CD4-positive, alpha-beta T cell treated with Interleukin-17A for 1 hour (primary cell): ENCODE data around the gene SNAP47.

Experiments
- DNase-seq: peaks from one replicate; pipeline ENCODE4 v3.0.0-alpha.2; 2020

The SNAP47 gene

DNA sequence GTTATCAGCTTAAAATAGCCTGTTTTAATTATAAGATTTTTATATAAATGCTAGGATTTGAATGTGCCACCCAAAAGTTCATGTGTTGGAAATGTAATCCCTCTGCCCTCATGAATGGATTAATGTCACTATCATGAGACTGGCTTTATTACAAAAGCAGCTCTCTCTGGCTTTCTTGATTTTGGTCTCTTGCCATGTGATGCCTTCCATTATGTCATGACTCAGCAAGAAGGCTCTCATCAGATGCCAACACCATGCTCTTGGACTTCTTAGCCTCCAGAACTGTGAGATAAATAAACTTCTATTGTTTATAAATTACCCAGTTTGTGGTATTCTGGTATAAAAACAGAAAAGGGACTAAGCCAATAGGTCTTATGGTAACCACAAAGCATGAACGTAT, 73.3 kb downstream of the SNAP47 start:
- DNase-seq, result no peak

DNA sequence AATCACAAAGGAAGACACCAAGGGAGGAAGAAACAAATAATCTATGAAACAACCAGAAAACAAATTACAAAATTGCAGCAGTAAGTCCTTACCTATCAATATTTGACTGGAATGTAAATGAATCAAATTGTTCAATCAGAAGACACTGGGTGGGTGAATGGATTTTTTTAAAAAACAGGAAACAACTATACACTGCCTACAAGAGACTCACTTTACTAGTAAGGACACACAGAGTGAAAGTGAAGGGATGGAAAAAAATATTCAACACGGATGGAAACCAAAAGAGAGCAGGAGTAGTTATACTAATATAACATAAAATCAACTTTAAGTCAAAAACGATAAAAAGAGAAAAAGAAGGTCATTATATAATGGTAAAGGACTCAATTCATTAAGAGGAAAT, 73.8 kb downstream of the SNAP47 start:
- DNase-seq, result no peak

DNA sequence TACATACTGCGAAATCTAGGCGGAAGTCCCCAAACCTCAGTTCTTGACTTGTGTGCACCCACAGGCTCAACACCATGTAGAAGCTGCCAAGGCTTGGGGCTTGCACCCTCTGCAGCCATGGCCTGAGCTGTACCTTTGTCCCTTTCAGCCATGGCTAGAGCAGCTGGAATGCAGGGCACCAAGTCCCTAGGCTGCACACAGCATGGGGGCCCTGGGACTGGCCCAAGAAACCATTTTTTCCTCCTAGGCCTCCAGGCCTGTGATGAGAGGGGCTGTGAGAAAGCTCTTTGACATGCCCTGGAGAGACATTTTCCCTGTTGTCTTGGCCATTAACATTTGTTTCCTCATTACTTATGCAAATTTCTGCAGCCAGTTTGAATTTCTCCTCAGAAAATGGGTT, 78.7 kb downstream of the SNAP47 start:
- no peak for DNase-seq

DNA sequence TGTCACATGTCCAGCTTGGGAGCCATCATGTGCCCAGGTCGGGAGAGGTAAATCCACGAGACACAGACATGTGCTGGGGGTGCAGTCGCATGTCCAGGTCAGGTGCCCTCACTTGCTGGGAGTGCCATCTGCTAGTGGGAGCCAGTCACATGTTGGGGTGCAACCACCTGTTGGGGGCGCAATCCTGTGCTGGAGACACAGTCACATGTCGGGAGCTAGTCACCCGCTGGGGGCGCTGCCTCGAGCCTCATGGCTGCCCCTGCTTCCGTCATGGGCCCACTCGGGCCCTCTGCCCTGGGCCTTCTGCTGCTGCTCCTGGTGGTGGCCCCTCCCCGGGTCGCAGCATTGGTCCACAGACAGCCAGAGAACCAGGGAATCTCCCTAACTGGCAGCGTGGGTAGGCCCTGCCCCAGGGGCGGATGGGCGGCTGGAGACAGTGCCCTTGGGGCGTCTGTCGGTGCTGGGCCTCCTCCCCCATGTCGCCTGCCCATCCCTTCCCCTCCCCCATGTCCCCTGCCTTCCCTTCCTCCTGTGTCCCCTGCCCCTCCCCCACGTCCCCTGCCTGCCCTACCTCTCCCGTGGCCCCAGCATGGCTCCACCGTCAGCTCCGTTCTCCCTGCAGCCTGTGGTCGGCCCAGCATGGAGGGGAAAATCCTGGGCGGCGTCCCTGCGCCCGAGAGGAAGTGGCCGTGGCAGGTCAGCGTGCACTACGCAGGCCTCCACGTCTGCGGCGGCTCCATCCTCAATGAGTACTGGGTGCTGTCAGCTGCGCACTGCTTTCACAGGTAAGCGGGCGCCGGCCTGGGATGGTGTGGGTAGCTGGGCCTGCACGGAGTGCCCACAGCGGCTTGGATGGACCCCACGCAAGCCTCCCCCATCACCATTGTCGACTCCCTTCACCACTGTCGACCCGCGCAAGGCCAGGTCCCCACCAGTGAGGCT, 80.5 kb downstream of the SNAP47 start, which contains the start of gene PRSS38:
Gene PRSS38, plus strand, starts transcription at position 208 of the 942 bp plus-strand sequence. Its CDS starts 42 bp downstream, at position 250.
- DNase-seq, result no peak

DNA sequence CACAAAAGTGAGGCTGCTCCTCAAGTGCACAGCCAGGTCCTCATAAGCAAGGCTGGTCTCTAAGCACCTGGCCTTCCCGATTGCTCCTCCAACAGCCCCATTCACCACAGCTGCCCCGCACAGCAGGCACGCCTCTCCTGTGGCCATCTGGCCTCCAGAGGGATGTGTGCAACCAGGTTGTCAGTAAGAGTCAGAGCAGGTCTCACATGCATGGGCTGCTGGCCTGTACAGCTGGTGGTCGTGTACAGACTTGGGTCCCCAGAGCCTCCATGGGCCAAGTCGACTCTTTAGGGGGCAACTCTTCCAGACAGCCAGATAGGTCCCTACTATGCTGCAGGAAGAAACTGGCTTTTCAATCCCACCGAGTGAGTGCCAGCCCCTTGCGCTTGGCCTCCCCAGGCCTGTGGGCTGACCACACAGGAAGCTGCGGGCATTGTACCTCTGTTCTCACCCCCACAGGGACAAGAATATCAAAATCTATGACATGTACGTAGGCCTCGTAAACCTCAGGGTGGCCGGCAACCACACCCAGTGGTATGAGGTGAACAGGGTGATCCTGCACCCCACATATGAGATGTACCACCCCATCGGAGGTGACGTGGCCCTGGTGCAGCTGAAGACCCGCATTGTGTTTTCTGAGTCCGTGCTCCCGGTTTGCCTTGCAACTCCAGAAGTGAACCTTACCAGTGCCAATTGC, 81.7 kb downstream of the SNAP47 start:
- peak; percentile 20 for DNase-seq

DNA sequence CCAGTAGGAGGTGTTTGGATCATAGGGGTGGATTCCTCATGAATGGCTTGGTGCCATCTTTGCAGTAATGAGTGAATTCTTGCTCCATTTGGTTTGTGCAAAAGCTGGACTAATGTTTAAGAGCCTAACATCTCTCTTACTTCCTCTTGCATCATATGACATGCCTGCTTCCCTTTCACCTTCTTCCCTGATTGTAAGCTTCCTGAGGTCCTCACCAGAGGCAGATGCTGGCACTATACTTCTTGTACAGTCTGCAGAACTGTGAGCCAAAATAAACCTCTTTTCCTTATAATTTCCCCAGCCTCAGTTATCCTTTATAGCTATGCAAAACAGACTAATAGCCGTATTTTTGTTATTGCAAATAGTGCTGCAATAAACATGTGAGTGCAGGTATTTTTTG, 88.3 kb downstream of the SNAP47 start:
- DNase-seq, result no peak

DNA sequence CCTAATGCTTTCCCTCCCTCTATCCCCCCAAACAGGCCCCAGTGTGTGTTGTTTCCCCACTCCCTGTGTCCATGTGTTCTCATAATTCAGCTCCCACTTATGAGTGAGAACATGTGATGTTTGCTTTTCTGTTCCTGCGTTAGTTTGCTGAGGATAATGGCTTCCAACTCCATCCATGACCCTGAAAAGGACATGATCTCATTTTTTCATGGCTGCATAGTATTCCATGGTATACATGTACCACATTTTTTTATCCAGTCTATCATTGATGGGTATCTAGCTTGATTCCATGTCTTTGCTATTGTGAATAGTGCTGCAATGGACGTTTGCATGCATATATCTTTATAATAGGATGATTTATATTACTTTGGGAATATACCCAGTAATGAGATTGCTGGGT, 89.0 kb downstream of the SNAP47 start:
- no peak for DNase-seq

DNA sequence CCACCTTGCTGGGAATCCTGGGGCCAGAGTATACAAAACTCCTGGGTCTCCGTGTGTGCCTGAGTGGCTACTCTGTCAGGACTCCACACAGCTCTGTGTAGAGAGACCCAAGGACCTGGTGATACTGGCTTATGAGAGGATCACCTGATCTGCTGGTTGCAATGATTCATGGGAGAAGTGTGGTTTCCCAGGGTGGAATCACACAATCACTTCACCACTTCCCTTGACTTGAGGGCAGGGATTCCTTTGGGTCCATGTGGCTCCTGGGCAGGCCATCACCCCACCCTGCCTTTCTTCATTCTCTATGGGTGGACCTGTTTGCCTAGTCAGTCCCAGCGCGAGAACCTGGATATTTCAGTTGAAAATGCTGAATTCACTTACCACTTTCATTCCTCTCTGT, 93.6 kb downstream of the SNAP47 start:
- no peak for DNase-seq
